Stimulated activated CD8-positive, alpha-beta memory T cell treated with anti-CD3 and anti-CD28 coated beads, Interleukin-2, amount 100 ng/mL, for 1 hour (primary cell): ENCODE data around the gene SLC22A23.

Experiments used
- DNase-seq, 2 donors: peaks; one replicate each; pipeline ENCODE4 v3.0.0-alpha.2; 2020; ENCODE audit warnings: low read depth in 2 of 2

The SLC22A23 gene

GRCh38 chr6:3222506-3223038 is 234.3 kb downstream of the SLC22A23 start:
- DNase-seq, result no peak

- DNase-seq, result no peak
Observed at GRCh38 chr6:3221578-3221977, 235.3 kb downstream of the SLC22A23 start.

DNA sequence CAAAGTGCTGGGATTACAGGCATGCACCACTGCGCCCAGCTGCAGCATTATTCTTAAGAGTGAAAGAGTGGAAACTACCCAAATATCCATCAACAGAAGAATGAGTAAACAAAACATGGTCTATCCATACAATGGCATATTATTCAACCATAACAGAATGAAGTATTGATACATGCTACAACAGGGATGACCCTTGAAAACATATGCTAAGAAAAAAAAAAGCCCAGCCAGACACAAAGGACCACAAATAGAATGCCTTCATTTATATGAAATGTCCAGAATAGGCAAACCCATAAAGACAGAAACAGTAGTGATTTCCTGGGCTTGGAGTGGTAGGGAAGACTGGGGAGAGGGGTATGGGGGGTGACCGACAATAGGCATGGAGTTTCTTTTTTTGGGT is 236.5 kb downstream of the SLC22A23 start:
- no peak for DNase-seq
